HEK293T (cell line): Measurements from ENCODE around the gene FMO3.

Experiments used
- BHLHE40 ChIP-seq: fragments of 450-650 bp; IDR thresholded peaks from 2 replicates; pipeline ENCODE4 v1.6.1; 2016; ENCODE audit warnings: mild to moderate bottlenecking, moderate library complexity, borderline replicate concordance
- FOXA1 ChIP-seq: fragments of 450-650 bp; IDR thresholded peaks from 2 replicates; pipeline ENCODE4 v1.6.1; 2016; ENCODE audit warnings: mild to moderate bottlenecking
- NFRKB ChIP-seq: fragments of 450-650 bp; IDR thresholded peaks from 2 replicates; pipeline ENCODE4 v1.6.1; 2016; ENCODE audit warnings: mild to moderate bottlenecking, moderate library complexity
- SP1 ChIP-seq: fragments of 450-650 bp; IDR thresholded peaks from 2 replicates; pipeline ENCODE4 v1.6.1; 2017

DNA sequence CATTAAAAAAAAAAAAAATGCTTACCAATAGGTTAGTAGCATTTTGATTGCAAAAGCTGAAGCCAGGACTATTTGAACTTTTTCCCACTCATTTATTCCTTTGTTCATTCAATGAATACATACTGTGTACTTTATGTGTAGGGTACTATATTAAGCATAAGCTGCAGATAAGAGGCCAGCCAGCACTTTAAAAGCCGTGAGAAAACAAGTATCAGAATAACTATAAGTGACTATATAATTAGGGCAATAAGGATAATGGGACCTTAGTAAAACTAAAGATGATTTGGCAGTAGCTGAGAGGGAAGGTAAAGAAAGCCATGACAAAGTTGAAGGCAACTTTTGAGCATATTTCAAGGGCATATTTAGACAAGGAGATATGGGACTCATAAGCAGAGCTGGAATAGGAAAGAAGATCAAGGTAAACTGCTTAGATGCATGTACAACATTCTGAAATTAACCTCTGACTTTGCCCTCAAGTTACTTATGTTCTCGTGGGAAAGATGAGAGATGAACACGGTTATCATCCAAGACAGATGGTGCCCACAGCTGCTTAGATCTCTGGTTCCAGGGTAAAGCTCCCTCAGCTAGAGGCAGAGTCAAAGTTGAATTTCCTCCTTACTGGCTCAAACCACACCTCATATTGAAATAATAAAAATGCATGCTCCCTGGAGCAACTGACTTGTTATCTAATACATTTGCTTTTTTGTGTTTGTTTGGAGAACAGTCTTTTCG lies 50.4 kb downstream of the FMO3 start:
- no peak for TF ChIP-seq BHLHE40
- TF ChIP-seq FOXA1 = no peak
- TF ChIP-seq SP1 = no peak
- TF ChIP-seq NFRKB = no peak
